Activated CD8-positive, alpha-beta memory T cell treated with anti-CD3 and anti-CD28 coated beads for 48 hours (primary cell): ENCODE data around the gene FAN1.

Experiments used
- DNase-seq, 3 experiments: peaks; one replicate each; pipeline ENCODE4 v3.0.0-alpha.2; 2020; ENCODE audit warnings: low read depth in 2 of 3, low spot score in 2 of 3

FAN1 gene

GRCh38 chr15:30919877-30920550, 16.3 kb downstream of the FAN1 start:
- no peak for DNase-seq

GRCh38 chr15:30921106-30921505, 17.4 kb downstream of the FAN1 start:
- no peak for DNase-seq

GRCh38 chr15:30921781-30922479, 18.2 kb downstream of the FAN1 start:
- no peak for DNase-seq

- DNase-seq = no peak
Observed at GRCh38 chr15:30922480-30923311, 19.0 kb downstream of the FAN1 start.

- DNase-seq = no peak
Observed at GRCh38 chr15:30923429-30923828, 19.7 kb downstream of the FAN1 start.

GRCh38 chr15:30924353-30924752, 20.6 kb downstream of the FAN1 start:
- no peak for DNase-seq

- no peak for DNase-seq
Observed at GRCh38 chr15:30925686-30926085, 22.0 kb downstream of the FAN1 start.

GRCh38 chr15:30926161-30926560, 22.4 kb downstream of the FAN1 start:
- DNase-seq = no peak

GRCh38 chr15:30927148-30927761, 23.5 kb downstream of the FAN1 start:
- no peak for DNase-seq

GRCh38 chr15:30928076-30928475, 24.4 kb downstream of the FAN1 start:
- DNase-seq = no peak

GRCh38 chr15:30929064-30929669, 25.5 kb downstream of the FAN1 start:
- no peak for DNase-seq

GRCh38 chr15:30929982-30930381, 26.3 kb downstream of the FAN1 start:
- no peak for DNase-seq

GRCh38 chr15:30930422-30930821, 26.7 kb downstream of the FAN1 start:
- DNase-seq = no peak

GRCh38 chr15:30933293-30933692, 29.6 kb downstream of the FAN1 start:
- DNase-seq = no peak

- DNase-seq = no peak
Observed at GRCh38 chr15:30939161-30939560, 35.4 kb downstream of the FAN1 start.

GRCh38 chr15:30940359-30940758, 36.6 kb downstream of the FAN1 start:
- no peak for DNase-seq

- no peak for DNase-seq
Observed at GRCh38 chr15:30941520-30941919, 37.8 kb downstream of the FAN1 start.

GRCh38 chr15:30943654-30944335, 40.1 kb downstream of the FAN1 start:
- no peak for DNase-seq

GRCh38 chr15:30953183-30953582, 49.5 kb downstream of the FAN1 start:
- DNase-seq = no peak

- DNase-seq = no peak
Observed at GRCh38 chr15:30953731-30954378, 50.1 kb downstream of the FAN1 start.
